Measurements from ENCODE around the gene TGFBR3. TPM values are rescaled to one million over a fixed set of nuclear protein-coding genes. Genes with fewer than 3 reads are reported as not detected.
A peak's percentile ranks its signal among the peaks of the same experiment; 100 is the strongest.

Gene TGFBR3
- total RNA-seq, 1 experiment from 2014 or later = 2.4 TPM

- 0 out of 7 replicates have a peak overlapping the region, but pooled peaks of 1 of the 3 experiments have one; percentile 69 for H3K27ac Mint-ChIP-seq
These were observed 59.3 kb downstream of the TGFBR3 start for GRCh38 chr1:91826649-91827048.

More at GRCh38 chr1:91826649-91827048, 59.3 kb downstream of the TGFBR3 start:
- H3K79me1 ChIP-seq (ENCODE audit: insufficient read depth, low read depth, low read length, poor library complexity, severe bottlenecking) = no peaks in the 10 kb centered on the region
- no peak overlapping the region for H4K8ac ChIP-seq (replicated peaks; ENCODE audit: insufficient read length, low read depth, low read length)
- H3K23me2 ChIP-seq (ENCODE audit: insufficient read length, low read depth, low read length, poor library complexity, severe bottlenecking) = no peaks in the 10 kb centered on the region
- no peak for DNase-seq
- H3K9ac ChIP-seq (ENCODE audit: extremely low read depth, insufficient read length, low read length) = no peak overlapping the region
- H3K56ac ChIP-seq (ENCODE audit: insufficient read length, low read depth, low read length) = no peak overlapping the region
- WGBS (ENCODE audit: extremely low coverage, insufficient read length, low lambda C conversion rate) = no CpG with 5 or more reads among the region's 5 CpGs
- no peak for TF ChIP-seq CTCF (conservative IDR thresholded peaks at IDR 0.05)
- no peak overlapping the region for H3K23ac ChIP-seq (ENCODE audit: insufficient read length, low read depth, low read length)
- no peaks in the 10 kb centered on the region for H3K9me3 ChIP-seq (ENCODE audit: control insufficient read depth, low read depth, low read length)
- H3K79me2 ChIP-seq (ENCODE audit: insufficient read depth, low read length) = no peaks in the 10 kb centered on the region
- H3K18ac ChIP-seq (ENCODE audit: insufficient read length, low read depth, low read length) = no peak overlapping the region
- H3K27ac ChIP-seq (ENCODE audit: insufficient read length, low read depth, low read length) = no peak overlapping the region
- H2BK12ac ChIP-seq (ENCODE audit: insufficient read length, low read depth, low read length) = no peak overlapping the region
- Mint-ChIP-seq H3K36me3 (ENCODE audit: insufficient read depth in 1 of 3, low read depth in 3 of 3) (no peaks in the 10 kb centered on the region), H3K4me3 (no peak overlapping the region), H3K27me3 (ENCODE audit: low read depth) (no peaks in the 10 kb centered on the region; the same call in none of the 2 replicates), H3K4me1 (peaks cover 0 to 7% of the 10 kb centered on the region in 2 experiments; a peak in 1 of 4 replicates), H3K9me3 (no peaks in the 10 kb centered on the region)
- H2BK5ac ChIP-seq (ENCODE audit: insufficient read length, low read length) = no peak overlapping the region
- no peaks in the 10 kb centered on the region for H3K4me1 ChIP-seq (ENCODE audit: insufficient read depth, low read length)
- H4K91ac ChIP-seq (ENCODE audit: insufficient read length, low read depth, low read length) = no peak overlapping the region
- H2BK120ac ChIP-seq (ENCODE audit: low read depth, low read length, poor library complexity, severe bottlenecking) = no peak overlapping the region
- H3K4ac ChIP-seq (ENCODE audit: low read depth, low read length) = no peak overlapping the region
- H2AFZ ChIP-seq (ENCODE audit: low read length) = no peak overlapping the region
- no peaks in the 10 kb centered on the region for H3K27me3 ChIP-seq (ENCODE audit: insufficient read depth, low read length)
- H3K14ac ChIP-seq (ENCODE audit: insufficient read depth, low read length) = no peak overlapping the region
- H4K5ac ChIP-seq (ENCODE audit: insufficient read length, low read depth, low read length) = no peak overlapping the region
- H2BK20ac ChIP-seq (ENCODE audit: low read depth, low read length, poor library complexity, severe bottlenecking) = no peak overlapping the region
- no peak overlapping the region for H2BK15ac ChIP-seq (ENCODE audit: low read depth, low read length)
- no peak overlapping the region for H3T11ph ChIP-seq (ENCODE audit: low read length)
- no peak overlapping the region for H2AK5ac ChIP-seq (ENCODE audit: insufficient read length, low read length)
- H4K20me1 ChIP-seq (ENCODE audit: control insufficient read depth, insufficient read depth, insufficient read length) = no peaks in the 10 kb centered on the region
- no peak overlapping the region for H3K4me2 ChIP-seq (ENCODE audit: insufficient read depth, insufficient read length, low read length)
